PC-9 (cell line): ENCODE results near the gene CDRT15. TPM values are rescaled to one million over a fixed set of nuclear protein-coding genes. Genes with fewer than 3 reads are reported as not detected.
"Not testable (repeated sequence)": the region's sequence is repeated elsewhere in the genome, so short reads cannot be mapped to it uniquely, and the experiment has no call there.

ENCODE experiments used
- Bru-seq: library from RNA; stranded (reverse); fragments of 400-500 nt; gene quantifications from one replicate; lab custom pipeline; 2021; lab: Mats Ljungman, UMichigan
- BruChase-seq, 2 experiments: library from RNA; stranded (reverse); fragments of 400-500 nt; gene quantifications; one replicate each; lab custom pipeline; 2021; lab: Mats Ljungman, UMichigan
- BruUV-seq: library from RNA; stranded (reverse); fragments of 400-500 nt; replicated peaks from 2 replicates; lab custom pipeline; 2021; lab: Mats Ljungman, UMichigan
- CTCF ChIA-PET: fragments of 300-600 bp; sonication (Branson Sonifier 250); formaldehyde crosslinking; loops from one replicate; lab custom pipeline; 2022; ENCODE audit warnings: antibody characterized with exemption; lab: Charles Lee
- POLR2A ChIA-PET: fragments of 300-600 bp; sonication (Branson Sonifier 250); formaldehyde crosslinking; loops from one replicate; lab custom pipeline; 2022; ENCODE audit warnings: antibody characterized with exemption; ENCODE audit not compliant: unreplicated experiment; lab: Charles Lee
- DNase-seq, 2 experiments: peaks; one replicate each; pipeline versions ENCODE4 v3.0.0 to v3.0.0-alpha.2; 2015 to 2022; ENCODE audit warnings: mixed read lengths in 1 of 2
- H2AFZ ChIP-seq: fragments of 200-600 bp; sonication (generic); 2 replicates; pipeline ENCODE4 v1.8.1; 2017; ENCODE audit warnings: antibody characterized with exemption
- H3F3A ChIP-seq: fragments of 200-600 bp; sonication (generic); 2 replicates; pipeline ENCODE4 v1.8.1; 2017; ENCODE audit warnings: antibody characterized with exemption, mild to moderate bottlenecking, low read depth; ENCODE audit not compliant: insufficient read depth
- H3K27ac ChIP-seq: fragments of 200-600 bp; sonication (generic); 2 replicates; pipeline ENCODE4 v1.6.1; 2016; ENCODE audit warnings: mixed run types
- H3K27me3 ChIP-seq: fragments of 200-600 bp; sonication (generic); 2 replicates; pipeline ENCODE4 v1.6.1; 2016; ENCODE audit warnings: low read depth, mixed run types; ENCODE audit not compliant: insufficient read depth
- H3K36me3 ChIP-seq: fragments of 200-600 bp; sonication (generic); 2 replicates; pipeline ENCODE4 v1.6.1; 2016; ENCODE audit warnings: low read depth, mixed run types
- H3K4me1 ChIP-seq: fragments of 200-600 bp; sonication (generic); replicated peaks from 2 replicates; pipeline ENCODE4 v1.6.1; 2016; ENCODE audit warnings: mixed run types; ENCODE audit not compliant: insufficient read depth
- H3K4me2 ChIP-seq: fragments of 200-600 bp; sonication (generic); 2 replicates; pipeline ENCODE4 v1.6.1; 2017; ENCODE audit warnings: mixed run types
- H3K4me3 ChIP-seq: fragments of 200-600 bp; sonication (generic); 2 replicates; pipeline ENCODE4 v1.6.1; 2016; ENCODE audit warnings: mixed run types
- H3K79me2 ChIP-seq: fragments of 200-600 bp; sonication (generic); 2 replicates; pipeline ENCODE4 v1.6.1; 2017; ENCODE audit warnings: low read depth, mixed run types
- H3K9me2 ChIP-seq: fragments of 200-600 bp; sonication (generic); 2 replicates; pipeline ENCODE4 v1.8.1; 2017; ENCODE audit warnings: mild to moderate bottlenecking; ENCODE audit not compliant: insufficient read depth
- H3K9me3 ChIP-seq: fragments of 200-600 bp; sonication (generic); 2 replicates; pipeline ENCODE4 v1.8.1; 2016; ENCODE audit warnings: low read depth; ENCODE audit not compliant: insufficient read depth
- H4K20me1 ChIP-seq: fragments of 200-600 bp; sonication (generic); 2 replicates; pipeline ENCODE4 v1.8.1; 2017; ENCODE audit not compliant: insufficient read depth
- CTCF ChIP-seq: fragments of 200-600 bp; sonication (generic); conservative IDR thresholded peaks from 2 replicates; pipeline ENCODE4 v1.6.1; 2017; ENCODE audit warnings: mixed run types, antibody characterized with exemption, mild to moderate bottlenecking, moderate library complexity
- EZH2 ChIP-seq: fragments of 200-600 bp; sonication (generic); IDR thresholded peaks from 2 replicates; pipeline ENCODE4 v1.8.0; 2017; ENCODE audit warnings: antibody characterized with exemption, low read depth
- intact Hi-C: fragments of 100-400 bp; cut with micrococcal nuclease; formaldehyde crosslinking; loops from one replicate; pipeline ENCODE4 v1.10.0; 2022; ENCODE audit not compliant: unreplicated experiment
- long read RNA-seq: library from polyadenylated mRNA; stranded (forward); transcript quantifications from one replicate; pipeline ENCODE4 v2.0.0, GENCODE V29; 2022
- total RNA-seq: library from RNA; stranded (reverse); gene quantifications from 2 replicates; pipeline ENCODE4 v1.2.3, GENCODE V29; 2021

CDRT15 gene
- not detected in 2 replicates for total RNA-seq
- not detected for Bru-seq, nascent RNA
- not detected for BruChase-seq, experiment 1, labeled RNA remaining after a 2-hour chase
- BruChase-seq, experiment 2, labeled RNA remaining after a 6-hour chase: not detected
- long read RNA-seq: 0 reads

GRCh38 chr17:14236762-14237161, at the start of gene CDRT15:
CDRT15 (minus strand) TSS chr17:14236862; CDS start chr17:14236833, 29 bp downstream.
- BruUV-seq, H3K36me3 ChIP-seq, H3K79me2 ChIP-seq, DNase-seq, H3K27ac ChIP-seq, POLR2A ChIA-PET, H3K4me2 ChIP-seq, H3K4me3 ChIP-seq, CTCF ChIA-PET, H3K27me3 ChIP-seq, intact Hi-C loops, H4K20me1 ChIP-seq, H3F3A ChIP-seq, H2AFZ ChIP-seq, H3K9me2 ChIP-seq, H3K4me1 ChIP-seq, H3K9me3 ChIP-seq: not testable (repeated sequence)

GRCh38 chr17:14282726-14283125, 46.1 kb upstream of the CDRT15 start:
- Histone ChIP-seq H3K36me3 (no peaks in the 10 kb centered on the region), H3K4me1 (no peaks in the 10 kb centered on the region), H3K4me3 (no peak overlapping the region), H3K27me3 (peaks cover 39% of the 10 kb centered on the region), H3F3A (no peaks in the 10 kb centered on the region), H3K9me3 (no peaks in the 10 kb centered on the region), H3K9me2 (no peaks in the 10 kb centered on the region), H3K27ac (no peak overlapping the region), H2AFZ (no peak overlapping the region), H3K4me2 (no peak overlapping the region), H4K20me1 (no peaks in the 10 kb centered on the region), H3K79me2 (no peaks in the 10 kb centered on the region)
- ChIA-PET POLR2A (no interaction called here), CTCF (no interaction called here)
- DNase-seq: no peak
- TF ChIP-seq EZH2: no peak
- no peak for TF ChIP-seq CTCF
- intact Hi-C loops: no loop called here
- BruUV-seq: no TSS peak

GRCh38 chr17:14281530-14281929, 44.9 kb upstream of the CDRT15 start:
- Histone ChIP-seq H3K36me3 (no peaks in the 10 kb centered on the region), H3K4me1 (no peaks in the 10 kb centered on the region), H4K20me1 (no peaks in the 10 kb centered on the region), H3K79me2 (no peaks in the 10 kb centered on the region), H3K4me3 (no peak overlapping the region), H2AFZ (no peak overlapping the region), H3K9me2 (no peaks in the 10 kb centered on the region), H3F3A (no peaks in the 10 kb centered on the region), H3K27me3 (peaks cover 36% of the 10 kb centered on the region), H3K27ac (no peak overlapping the region), H3K4me2 (no peak overlapping the region), H3K9me3 (no peaks in the 10 kb centered on the region)
- TF ChIP-seq EZH2 (no peak), CTCF (no peak)
- intact Hi-C loops: no loop called here
- CTCF ChIA-PET: no interaction called here
- DNase-seq: no peak
- no TSS peak for BruUV-seq
- POLR2A ChIA-PET: no interaction called here
